ENCODE results near the gene RDM1.
A peak's percentile ranks its signal among the peaks of the same experiment; 100 is the strongest.

RDM1 gene

DNA sequence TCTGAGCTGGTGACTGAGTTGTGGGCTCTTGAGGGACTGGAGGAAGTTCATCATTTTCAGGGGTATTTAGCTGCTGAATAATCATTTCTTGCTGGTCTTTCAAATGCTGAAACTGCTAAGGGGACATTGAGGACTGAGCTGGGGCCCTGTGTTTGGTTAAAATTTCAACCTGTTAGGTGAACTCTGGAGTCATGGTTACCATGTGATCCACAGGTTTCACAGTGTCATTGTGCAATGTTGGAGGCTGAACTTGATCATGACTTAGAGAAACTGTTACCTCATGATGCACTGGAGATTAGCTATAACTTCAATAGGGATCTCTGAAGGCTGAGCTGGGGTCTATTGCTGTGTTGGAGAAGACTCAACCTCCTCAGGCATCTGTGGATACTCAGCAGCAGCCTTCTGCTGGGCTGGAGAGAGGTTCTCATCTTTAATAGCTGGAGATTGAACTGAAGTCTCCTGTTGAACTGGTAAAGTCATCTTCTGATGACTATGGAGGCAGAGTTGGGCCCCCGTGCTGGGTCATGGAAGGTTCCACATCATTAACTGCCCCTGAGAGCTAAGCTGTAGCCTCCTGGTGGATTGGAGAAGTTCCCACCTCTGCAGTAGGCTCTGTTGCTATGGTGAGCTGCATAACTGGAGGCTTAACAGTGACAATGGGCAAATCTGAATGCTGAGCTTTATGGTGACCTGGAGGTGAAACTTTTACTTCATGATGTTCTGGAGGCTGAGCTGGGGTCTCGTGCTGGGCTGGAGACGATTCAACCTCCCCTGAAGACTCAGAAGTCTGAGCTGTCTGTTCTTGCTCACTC, 15.2 kb downstream of the RDM1 start:
- Mint-ChIP-seq H3K4me3 (no peak overlapping the region), H3K27me3 (peaks cover 0 to 5% of the 10 kb centered on the region in 2 donors), H3K9me3 (no peaks in the 10 kb centered on the region), H3K27ac (no peak overlapping the region), H3K4me1 (peaks cover 6 to 12% of the 10 kb centered on the region in 2 donors), H3K36me3 (no peaks in the 10 kb centered on the region)
- no peak for DNase-seq
- ATAC-seq (replicated peaks) = no peak

DNA sequence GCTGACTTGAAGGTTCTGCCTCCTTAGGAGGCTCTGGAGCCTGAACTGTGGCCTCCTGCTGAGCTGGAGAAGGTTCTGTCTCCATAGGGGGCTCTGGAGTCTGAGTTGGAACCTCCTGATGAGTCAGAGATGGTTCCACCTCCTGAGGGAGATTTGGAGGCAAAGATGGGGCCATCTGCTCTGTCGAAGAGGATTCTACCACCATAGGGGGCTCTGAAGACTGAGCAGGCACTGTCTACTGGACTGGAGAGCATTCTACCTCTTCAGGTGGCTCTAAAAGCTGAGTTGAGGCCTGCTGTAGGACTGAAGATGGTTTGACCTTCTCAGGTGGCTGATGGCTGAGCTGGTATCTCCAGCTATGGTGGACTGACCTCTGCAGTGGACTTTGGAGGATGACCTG, 16.2 kb downstream of the RDM1 start:
- no peak for ATAC-seq (replicated peaks)
- no peaks in the 10 kb centered on the region for H3K9me3 Mint-ChIP-seq
- peaks cover 6 to 12% of the 10 kb centered on the region in 2 donors for H3K4me1 Mint-ChIP-seq
- H3K4me3 Mint-ChIP-seq = no peak overlapping the region
- no peak for DNase-seq
- H3K36me3 Mint-ChIP-seq = no peaks in the 10 kb centered on the region
- no peak overlapping the region for H3K27ac Mint-ChIP-seq
- H3K27me3 Mint-ChIP-seq = peaks cover 0 to 5% of the 10 kb centered on the region in 2 donors

DNA sequence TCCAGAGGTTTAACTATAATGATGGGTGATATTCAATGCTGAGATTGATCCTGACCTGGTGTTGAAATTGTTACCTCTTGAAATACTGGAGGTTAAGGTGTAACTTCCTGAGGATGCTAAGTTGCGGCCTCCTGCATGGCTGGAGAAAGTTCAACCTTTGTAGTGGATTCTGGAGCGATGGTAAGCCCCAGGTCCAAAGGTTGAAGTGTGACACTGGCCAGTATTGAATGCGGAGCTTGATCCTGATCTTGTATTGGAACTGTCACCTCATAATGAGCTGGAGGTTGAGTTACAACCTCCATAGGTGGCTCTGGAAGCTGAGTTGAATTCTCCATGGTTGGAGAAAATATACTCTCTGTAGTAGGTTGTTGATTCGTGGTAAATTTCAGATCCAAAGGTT, 17.0 kb downstream of the RDM1 start:
- H3K4me3 Mint-ChIP-seq = no peak overlapping the region
- H3K36me3 Mint-ChIP-seq = no peaks in the 10 kb centered on the region
- H3K27ac Mint-ChIP-seq = peak overlapping the region; percentile 27
- H3K9me3 Mint-ChIP-seq = no peaks in the 10 kb centered on the region
- ATAC-seq (replicated peaks) = no peak
- no peak for DNase-seq
- H3K4me1 Mint-ChIP-seq = peaks cover 6 to 12% of the 10 kb centered on the region in 2 donors
- H3K27me3 Mint-ChIP-seq = peaks cover 0 to 5% of the 10 kb centered on the region in 2 donors

DNA sequence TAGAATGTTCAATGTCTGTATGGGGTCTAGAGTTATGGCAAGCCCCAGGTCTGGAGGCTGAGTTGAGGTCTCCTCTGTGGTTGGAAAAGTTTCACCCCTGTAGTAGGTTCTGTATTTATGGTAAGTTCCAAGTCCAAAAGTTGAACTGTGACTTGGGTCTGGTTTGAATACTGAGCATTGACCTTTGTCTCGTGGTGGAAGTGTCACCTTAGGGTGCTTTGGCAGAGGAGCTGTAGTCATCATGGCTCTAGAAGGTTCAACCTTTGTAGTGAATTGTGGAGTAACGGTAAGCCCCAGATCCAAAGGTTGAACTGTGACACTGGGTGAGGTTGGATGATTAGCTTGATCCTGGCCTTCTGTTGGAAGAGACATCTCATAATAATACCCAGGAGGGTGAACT, 17.6 kb downstream of the RDM1 start:
- Mint-ChIP-seq H3K9me3 (no peaks in the 10 kb centered on the region), H3K36me3 (no peaks in the 10 kb centered on the region), H3K27me3 (no peaks in the 10 kb centered on the region), H3K27ac (no peak overlapping the region), H3K4me3 (no peak overlapping the region), H3K4me1 (peaks cover 6 to 12% of the 10 kb centered on the region in 2 donors)
- ATAC-seq (replicated peaks) (peak; percentile 77 to 86), DNase-seq (no peak)

DNA sequence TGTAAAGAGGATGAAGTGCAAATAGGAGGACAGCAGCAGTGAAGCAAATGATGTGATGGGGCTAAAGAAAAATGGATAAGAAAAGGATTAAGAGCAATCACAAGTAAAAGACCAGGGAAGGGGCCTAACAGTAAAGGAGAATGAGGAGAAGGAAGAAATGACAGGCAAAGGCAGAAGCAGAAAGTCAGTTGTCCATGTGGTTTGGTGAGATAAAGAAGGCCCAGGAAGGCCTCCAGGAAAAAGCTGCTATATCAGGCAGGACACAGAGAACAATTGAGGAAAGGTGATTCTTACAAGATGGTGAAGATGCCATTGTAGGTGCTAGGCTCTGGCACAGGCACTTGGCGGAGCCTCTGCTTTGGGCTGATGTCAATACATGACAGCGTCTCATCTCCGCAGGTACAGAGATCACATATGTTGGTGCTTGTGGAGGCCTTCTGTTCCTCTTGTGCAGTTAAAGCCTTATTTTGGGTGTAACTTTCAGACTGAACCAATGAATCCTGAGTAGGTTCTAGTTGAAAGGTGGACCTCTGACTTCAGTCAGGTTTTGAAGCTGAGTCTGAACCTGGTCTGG, 18.1 kb downstream of the RDM1 start:
- H3K4me1 Mint-ChIP-seq = peaks cover 6 to 12% of the 10 kb centered on the region in 2 donors
- no peak for DNase-seq
- no peaks in the 10 kb centered on the region for H3K36me3 Mint-ChIP-seq
- no peaks in the 10 kb centered on the region for H3K9me3 Mint-ChIP-seq
- H3K27me3 Mint-ChIP-seq = no peaks in the 10 kb centered on the region
- no peak overlapping the region for H3K27ac Mint-ChIP-seq
- ATAC-seq (replicated peaks) = no peak
- H3K4me3 Mint-ChIP-seq = no peak overlapping the region

DNA sequence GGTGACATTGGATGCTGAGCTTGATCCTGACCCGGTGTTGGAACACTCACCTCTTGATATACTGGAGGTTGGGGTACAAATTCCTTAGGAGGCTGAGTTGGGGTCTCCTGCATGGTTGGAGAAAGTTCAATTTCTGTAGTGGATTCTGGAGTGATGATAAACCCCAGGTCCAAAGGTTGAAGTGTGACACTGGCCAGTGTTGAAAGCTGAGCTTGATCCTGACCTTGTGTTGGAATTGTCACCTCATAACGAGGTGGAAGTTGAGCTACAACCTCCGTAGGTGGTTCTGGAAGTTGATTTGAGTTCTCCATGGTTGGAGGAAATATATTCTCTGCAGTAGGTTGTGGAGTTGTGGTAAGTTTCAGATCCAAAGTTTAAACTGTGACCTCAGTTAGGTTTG, 21.2 kb downstream of the RDM1 start:
- H3K4me1 Mint-ChIP-seq = peaks cover 6 to 12% of the 10 kb centered on the region in 2 donors
- no peaks in the 10 kb centered on the region for H3K36me3 Mint-ChIP-seq
- no peak for DNase-seq
- no peaks in the 10 kb centered on the region for H3K27me3 Mint-ChIP-seq
- H3K9me3 Mint-ChIP-seq = no peaks in the 10 kb centered on the region
- no peak overlapping the region for H3K27ac Mint-ChIP-seq
- no peak overlapping the region for H3K4me3 Mint-ChIP-seq
- ATAC-seq (replicated peaks) = no peak

DNA sequence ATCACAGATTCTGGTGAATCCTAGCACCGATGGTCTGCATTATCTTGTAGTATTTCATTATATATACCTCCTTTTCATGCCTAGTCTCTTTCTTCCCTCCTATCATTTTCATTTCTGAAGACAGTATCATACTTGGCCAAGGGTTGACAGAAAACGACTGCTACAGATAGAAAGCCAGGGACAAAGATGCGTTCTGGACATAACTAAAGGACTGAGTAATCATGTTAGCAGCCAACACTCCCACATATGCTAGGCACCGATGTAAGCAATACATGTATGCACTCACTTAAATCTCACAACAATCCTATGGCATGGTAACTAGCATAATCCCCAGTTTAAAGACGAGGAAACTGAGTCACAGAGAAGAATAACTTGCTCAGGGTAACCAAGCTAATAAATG, 22.9 kb downstream of the RDM1 start:
- Mint-ChIP-seq H3K4me3 (no peak overlapping the region), H3K9me3 (no peaks in the 10 kb centered on the region), H3K4me1 (no peaks in the 10 kb centered on the region), H3K27ac (no peak overlapping the region), H3K36me3 (no peaks in the 10 kb centered on the region), H3K27me3 (no peaks in the 10 kb centered on the region)
- no peak for ATAC-seq (replicated peaks)
- DNase-seq = no peak

DNA sequence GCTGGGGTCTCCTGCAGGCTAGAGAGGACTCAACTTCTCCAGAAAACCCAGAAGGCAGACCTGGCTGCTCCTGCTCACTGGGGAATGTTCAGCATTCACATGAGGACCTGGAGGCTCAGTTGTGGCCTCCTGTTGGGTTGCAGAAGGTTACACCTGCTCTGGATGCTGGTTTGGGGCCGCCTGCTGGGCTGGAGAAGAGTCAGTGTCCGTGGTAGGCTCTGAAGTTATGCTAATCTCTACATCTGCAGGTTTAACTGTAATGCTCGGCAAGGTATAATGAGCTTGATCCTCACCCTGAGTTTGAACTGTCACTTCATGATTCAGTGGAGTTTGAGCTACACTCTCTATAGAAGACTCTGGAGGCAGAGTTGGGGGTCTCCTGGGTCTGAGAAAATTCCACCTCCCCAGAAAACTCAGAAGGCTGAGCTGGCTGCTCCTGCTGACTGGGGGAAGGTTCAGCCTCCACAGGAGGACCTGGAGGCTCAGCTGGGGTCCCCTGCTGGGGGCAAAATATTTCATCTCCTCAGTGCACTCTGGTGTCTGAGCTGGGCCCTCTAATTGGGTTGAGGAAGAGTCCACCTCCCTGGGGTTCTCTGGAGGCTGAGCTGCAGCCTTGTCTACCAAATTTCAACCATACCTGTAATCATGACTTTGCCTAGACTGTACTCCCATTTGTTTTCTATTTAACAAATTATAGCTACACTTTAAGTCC, 23.5 kb downstream of the RDM1 start:
- H3K36me3 Mint-ChIP-seq = no peaks in the 10 kb centered on the region
- no peaks in the 10 kb centered on the region for H3K27me3 Mint-ChIP-seq
- ATAC-seq (replicated peaks) (no peak), DNase-seq (no peak)
- no peaks in the 10 kb centered on the region for H3K4me1 Mint-ChIP-seq
- H3K4me3 Mint-ChIP-seq = no peak overlapping the region
- no peak overlapping the region for H3K27ac Mint-ChIP-seq
- no peaks in the 10 kb centered on the region for H3K9me3 Mint-ChIP-seq

DNA sequence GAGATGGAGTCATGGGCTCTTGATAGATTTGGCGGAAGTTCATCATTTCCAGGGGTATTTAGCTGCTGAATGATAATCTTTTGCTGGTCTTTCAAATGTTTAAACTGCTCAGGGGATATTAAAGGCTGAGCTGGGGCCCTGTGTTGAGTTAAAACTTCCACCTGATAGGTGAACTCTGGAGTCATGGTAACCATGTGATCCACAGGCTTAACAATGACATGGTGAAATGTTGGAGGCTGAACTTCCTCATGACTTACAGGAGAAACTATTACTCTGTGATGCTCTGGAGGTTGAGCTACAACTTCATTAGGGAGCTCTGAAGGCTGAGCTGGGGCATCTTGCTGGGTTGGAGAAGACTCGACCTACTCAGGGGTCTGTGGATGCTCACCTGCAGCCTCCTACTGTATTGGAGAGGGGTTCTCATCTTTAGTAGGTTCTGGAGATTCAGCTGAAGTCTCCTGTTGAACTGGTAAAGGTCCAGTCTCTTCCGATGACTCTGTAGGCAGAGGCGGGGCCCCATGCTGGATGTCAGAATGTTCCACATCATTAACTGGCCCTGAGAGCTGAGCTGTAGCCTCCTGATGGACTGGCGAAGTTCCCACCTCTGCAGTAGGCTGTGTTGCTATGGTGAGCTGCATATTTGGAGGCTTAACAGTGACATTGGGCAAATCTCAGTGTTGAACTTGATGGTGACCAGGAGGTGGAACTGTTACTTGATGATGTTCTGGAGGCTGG, 24.2 kb downstream of the RDM1 start:
- DNase-seq (no peak), ATAC-seq (replicated peaks) (no peak)
- no peaks in the 10 kb centered on the region for H3K27me3 Mint-ChIP-seq
- no peak overlapping the region for H3K27ac Mint-ChIP-seq
- no peaks in the 10 kb centered on the region for H3K4me1 Mint-ChIP-seq
- H3K4me3 Mint-ChIP-seq = no peak overlapping the region
- no peaks in the 10 kb centered on the region for H3K36me3 Mint-ChIP-seq
- no peaks in the 10 kb centered on the region for H3K9me3 Mint-ChIP-seq

DNA sequence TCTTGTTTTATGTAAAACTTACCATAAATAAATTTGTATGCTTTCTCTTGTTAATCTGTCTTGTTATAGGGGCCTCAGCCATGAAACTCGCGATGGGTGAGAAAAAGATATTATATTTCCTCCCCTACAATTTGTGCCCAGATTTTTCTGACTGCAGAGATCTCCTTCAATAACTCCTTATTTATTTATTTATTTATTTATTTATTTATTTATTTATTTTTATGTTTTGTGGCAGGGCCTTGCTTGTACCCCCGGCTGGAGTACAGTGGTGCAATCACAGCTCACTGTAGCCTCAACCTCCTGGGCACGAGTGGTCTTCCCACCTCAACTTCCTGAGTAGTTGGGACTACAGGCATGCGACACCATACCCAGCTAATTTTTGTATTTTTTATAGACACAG, 27.1 kb downstream of the RDM1 start:
- Mint-ChIP-seq H3K9me3 (no peaks in the 10 kb centered on the region), H3K27me3 (peaks cover 0 to 4% of the 10 kb centered on the region in 2 donors), H3K4me3 (no peak overlapping the region), H3K36me3 (no peaks in the 10 kb centered on the region), H3K4me1 (no peaks in the 10 kb centered on the region), H3K27ac (no peak overlapping the region)
- ATAC-seq (replicated peaks) (no peak), DNase-seq (no peak)

DNA sequence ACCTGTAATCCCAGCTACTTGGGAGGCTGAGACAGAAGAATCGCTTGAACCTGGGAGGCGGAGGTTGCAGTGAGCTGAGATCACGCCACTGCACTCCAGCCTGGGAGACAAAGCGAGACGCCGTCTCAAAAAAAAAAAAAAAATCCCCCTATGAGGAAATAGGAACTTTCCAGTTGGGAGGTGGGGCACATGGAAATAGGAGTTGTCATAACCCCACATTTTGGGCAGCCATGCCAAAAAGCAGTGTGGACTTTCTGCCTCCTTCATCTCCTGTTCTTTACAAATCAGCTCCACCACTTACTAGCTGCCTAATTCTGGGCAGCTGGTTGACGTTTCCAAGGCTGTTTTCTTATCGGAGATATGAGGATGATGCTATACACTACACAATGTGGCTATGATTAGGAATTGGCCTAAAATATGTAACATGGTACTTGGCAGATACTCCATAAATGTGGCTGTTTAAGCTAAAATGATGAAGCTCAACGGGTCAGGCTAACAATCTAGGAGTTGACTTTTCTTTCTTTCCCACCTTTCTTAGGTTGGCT, 28.9 kb downstream of the RDM1 start:
- Mint-ChIP-seq H3K4me1 (no peaks in the 10 kb centered on the region), H3K27me3 (peaks cover 0 to 4% of the 10 kb centered on the region in 2 donors), H3K27ac (no peak overlapping the region), H3K9me3 (no peaks in the 10 kb centered on the region), H3K4me3 (no peak overlapping the region), H3K36me3 (no peaks in the 10 kb centered on the region)
- ATAC-seq (replicated peaks) (no peak), DNase-seq (no peak)

DNA sequence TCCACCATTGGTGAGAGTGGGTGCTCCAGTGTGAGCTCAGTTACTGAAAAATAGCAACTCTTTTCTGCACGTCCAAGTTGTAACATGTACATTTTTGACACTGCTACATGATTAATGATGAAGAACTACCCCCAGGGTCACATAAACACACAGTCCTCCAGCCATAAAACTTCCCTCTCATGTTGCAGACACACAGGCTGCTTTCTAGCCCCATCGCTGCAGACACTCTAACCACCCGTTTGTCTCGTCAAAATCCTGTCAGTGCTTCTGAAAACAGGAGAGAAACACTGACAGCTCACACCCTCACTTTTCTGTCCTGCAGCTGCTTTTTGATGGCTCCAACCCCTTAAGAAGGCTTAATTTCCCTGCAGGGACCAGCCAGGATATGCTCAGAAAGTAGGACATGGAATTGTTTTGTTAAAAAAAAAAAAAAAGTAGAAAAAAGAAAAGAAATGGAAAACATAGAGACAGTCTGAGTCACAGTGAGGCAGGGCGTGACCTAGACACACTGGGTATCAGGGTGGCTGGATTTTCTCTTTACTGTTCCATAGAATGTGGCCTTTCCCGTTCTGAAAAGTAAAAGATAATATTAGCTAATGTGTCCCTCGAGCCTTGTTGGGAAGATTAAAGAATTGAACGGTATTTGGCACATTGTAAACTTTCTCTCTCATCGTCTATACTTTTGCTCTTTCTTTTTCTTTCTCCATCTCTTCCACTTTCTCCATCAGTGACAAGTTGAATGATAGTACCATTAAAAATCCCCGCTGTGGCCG, 29.7 kb downstream of the RDM1 start:
- no peak for ATAC-seq (replicated peaks)
- H3K27ac Mint-ChIP-seq = no peak overlapping the region
- H3K27me3 Mint-ChIP-seq = peaks cover 3 to 7% of the 10 kb centered on the region in 2 donors
- H3K4me1 Mint-ChIP-seq = peaks cover 2 to 5% of the 10 kb centered on the region in 2 donors
- DNase-seq = no peak
- no peak overlapping the region for H3K4me3 Mint-ChIP-seq
- no peaks in the 10 kb centered on the region for H3K36me3 Mint-ChIP-seq
- H3K9me3 Mint-ChIP-seq = no peaks in the 10 kb centered on the region

DNA sequence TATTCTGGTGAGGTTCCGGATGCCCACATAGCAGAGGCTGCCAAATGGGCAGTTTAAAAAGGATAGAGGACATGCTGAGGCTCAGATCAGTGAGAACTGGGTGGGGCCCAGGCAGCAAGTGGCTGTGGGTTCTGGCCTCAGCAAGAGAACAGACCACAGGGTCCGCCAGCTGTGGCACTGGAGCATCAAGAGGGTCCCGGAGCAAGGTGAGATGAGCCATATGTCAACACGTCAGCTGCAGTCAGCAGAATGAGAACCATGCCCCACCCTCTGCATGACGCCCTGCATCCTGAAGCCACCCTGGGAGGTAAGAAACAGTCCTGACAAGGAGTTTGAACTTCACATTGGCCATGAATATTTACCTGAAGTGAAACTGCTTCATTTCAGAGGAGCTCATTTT, 30.3 kb downstream of the RDM1 start:
- no peaks in the 10 kb centered on the region for H3K36me3 Mint-ChIP-seq
- DNase-seq = no peak
- ATAC-seq (replicated peaks) = no peak
- peaks cover 2 to 7% of the 10 kb centered on the region in 2 donors for H3K4me1 Mint-ChIP-seq
- H3K27ac Mint-ChIP-seq = no peak overlapping the region
- H3K4me3 Mint-ChIP-seq = no peak overlapping the region
- H3K9me3 Mint-ChIP-seq = no peaks in the 10 kb centered on the region
- peaks cover 4 to 7% of the 10 kb centered on the region in 2 donors for H3K27me3 Mint-ChIP-seq

All from stimulated activated naive B cell treated with anti-CD40 and anti-IgM and Interleukin-4, amounts not matched to agents 10 μg/mL and 1 μg/mL and 100 μg/mL, for 72 hours (primary cell).